GM19193 (cell line): ENCODE measurements around the gene GJB3.

ENCODE experiments used
- POLR2A ChIP-seq: IDR thresholded peaks from 4 replicates; pipeline ENCODE4 v1.6.1; 2011; ENCODE audit not compliant: insufficient read depth, insufficient read length; ENCODE audit errors: extremely low read depth

The GJB3 gene

GRCh38 chr1:34794001-34794789, 13.2 kb downstream of the GJB3 start:
- TF ChIP-seq POLR2A = no peak

GRCh38 chr1:34794790-34795180, 13.8 kb downstream of the GJB3 start:
- TF ChIP-seq POLR2A = no peak

GRCh38 chr1:34795916-34796315, 14.9 kb downstream of the GJB3 start:
- TF ChIP-seq POLR2A = no peak

- TF ChIP-seq POLR2A = no peak
These were observed 16.0 kb downstream of the GJB3 start for GRCh38 chr1:34796990-34797389.

- TF ChIP-seq POLR2A = no peak
These were observed 19.2 kb downstream of the GJB3 start for GRCh38 chr1:34800214-34800613.

- TF ChIP-seq POLR2A = no peak
These were observed 22.8 kb downstream of the GJB3 start for GRCh38 chr1:34803770-34804169.

GRCh38 chr1:34806396-34806795, 25.4 kb downstream of the GJB3 start:
- TF ChIP-seq POLR2A = no peak

- TF ChIP-seq POLR2A = no peak
These were observed 27.2 kb downstream of the GJB3 start for GRCh38 chr1:34808051-34808810.

GRCh38 chr1:34816332-34816731, 35.3 kb downstream of the GJB3 start:
- TF ChIP-seq POLR2A = no peak

- TF ChIP-seq POLR2A = no peak
These were observed 35.8 kb downstream of the GJB3 start for GRCh38 chr1:34816778-34817177.

GRCh38 chr1:34822202-34822601, 41.2 kb downstream of the GJB3 start:
- no peak for TF ChIP-seq POLR2A

GRCh38 chr1:34824817-34825454, 43.9 kb downstream of the GJB3 start:
- no peak for TF ChIP-seq POLR2A

- TF ChIP-seq POLR2A = no peak
These were observed 44.6 kb downstream of the GJB3 start for GRCh38 chr1:34825455-34826091.

GRCh38 chr1:34827341-34827941, 46.4 kb downstream of the GJB3 start:
- no peak for TF ChIP-seq POLR2A

GRCh38 chr1:34828611-34829010, 47.6 kb downstream of the GJB3 start:
- TF ChIP-seq POLR2A = no peak
